RWPE2 (cell line): ENCODE data around the gene CAMK1D.

Experiments
- ATAC-seq: fragments of 200-7000 bp; cut with Tn5 transposase; 3 replicates; pipeline ENCODE4 v1.9.1; 2021; ENCODE audit warnings: low read depth
- DNase-seq: peaks from one replicate; pipeline ENCODE4 v3.0.0-alpha.2; 2020; ENCODE audit warnings: low spot score
- H3K27ac ChIP-seq: fragments of 450-650 bp; 2 replicates; pipeline ENCODE4 v1.5.1; 2017; ENCODE audit warnings: mild to moderate bottlenecking; ENCODE audit not compliant: poor library complexity, severe bottlenecking
- H3K27me3 ChIP-seq: fragments of 250-450 bp; sonication (Bioruptor Pico); 2 replicates; pipeline ENCODE4 v1.5.1; 2021; ENCODE audit warnings: mild to moderate bottlenecking, moderate library complexity; ENCODE audit not compliant: insufficient read depth, poor library complexity, severe bottlenecking
- H3K36me3 ChIP-seq: fragments of 250-450 bp; sonication (Bioruptor Pico); 2 replicates; pipeline ENCODE4 v1.5.1; 2020; ENCODE audit warnings: low read depth, mild to moderate bottlenecking, moderate library complexity
- H3K4me1 ChIP-seq: fragments of 250-450 bp; sonication (Bioruptor Pico); 2 replicates; pipeline ENCODE4 v1.5.1; 2021; ENCODE audit warnings: mild to moderate bottlenecking, moderate library complexity; ENCODE audit not compliant: insufficient read depth, poor library complexity, severe bottlenecking
- H3K4me3 ChIP-seq: fragments of 250-450 bp; sonication (Bioruptor Pico); 2 replicates; pipeline ENCODE4 v1.5.1; 2021; ENCODE audit warnings: mild to moderate bottlenecking, moderate library complexity; ENCODE audit not compliant: severe bottlenecking
- H3K9me3 ChIP-seq: fragments of 250-450 bp; sonication (Bioruptor Pico); 2 replicates; pipeline ENCODE4 v1.5.1; 2021; ENCODE audit warnings: mild to moderate bottlenecking, moderate library complexity; ENCODE audit not compliant: severe bottlenecking
- CTCF ChIP-seq: fragments of 450-650 bp; IDR thresholded peaks from one replicate; pipeline ENCODE4 v1.5.1; 2017; ENCODE audit warnings: mild to moderate bottlenecking, moderate library complexity; ENCODE audit not compliant: poor library complexity, severe bottlenecking

Gene CAMK1D

GRCh38 chr10:12406764-12407400, 57.5 kb downstream of the CAMK1D start:
- no peak for ATAC-seq
- Histone ChIP-seq H3K4me3 (no peak overlapping the region), H3K4me1 (no peaks in the 10 kb centered on the region), H3K27me3 (no peaks in the 10 kb centered on the region), H3K36me3 (no peaks in the 10 kb centered on the region), H3K27ac (no peak overlapping the region), H3K9me3 (no peaks in the 10 kb centered on the region)
- no peak for DNase-seq
- no peak for TF ChIP-seq CTCF

GRCh38 chr10:12408472-12408871, 59.1 kb downstream of the CAMK1D start:
- no peaks in the 10 kb centered on the region for H3K9me3 ChIP-seq
- no peak for ATAC-seq
- no peak for TF ChIP-seq CTCF
- no peak overlapping the region for H3K4me3 ChIP-seq
- H3K27ac ChIP-seq: no peak overlapping the region
- H3K27me3 ChIP-seq: no peaks in the 10 kb centered on the region
- no peaks in the 10 kb centered on the region for H3K36me3 ChIP-seq
- no peaks in the 10 kb centered on the region for H3K4me1 ChIP-seq
- no peak for DNase-seq

GRCh38 chr10:12409161-12409560, 59.8 kb downstream of the CAMK1D start:
- TF ChIP-seq CTCF: no peak
- no peaks in the 10 kb centered on the region for H3K4me1 ChIP-seq
- no peaks in the 10 kb centered on the region for H3K36me3 ChIP-seq
- no peaks in the 10 kb centered on the region for H3K9me3 ChIP-seq
- H3K4me3 ChIP-seq: no peak overlapping the region
- no peak overlapping the region for H3K27ac ChIP-seq
- no peak for DNase-seq
- ATAC-seq: no peak
- no peaks in the 10 kb centered on the region for H3K27me3 ChIP-seq

- Histone ChIP-seq H3K36me3 (no peaks in the 10 kb centered on the region), H3K9me3 (no peaks in the 10 kb centered on the region), H3K27me3 (no peaks in the 10 kb centered on the region), H3K4me1 (no peaks in the 10 kb centered on the region), H3K27ac (no peak overlapping the region), H3K4me3 (no peak overlapping the region)
- TF ChIP-seq CTCF: no peak
- DNase-seq (no peak), ATAC-seq (no peak)
These were observed 60.3 kb downstream of the CAMK1D start for GRCh38 chr10:12409613-12410012.

- no peaks in the 10 kb centered on the region for H3K4me1 ChIP-seq
- H3K36me3 ChIP-seq: no peaks in the 10 kb centered on the region
- H3K27me3 ChIP-seq: no peaks in the 10 kb centered on the region
- no peak for TF ChIP-seq CTCF
- no peaks in the 10 kb centered on the region for H3K9me3 ChIP-seq
- H3K4me3 ChIP-seq: no peak overlapping the region
- DNase-seq: no peak
- no peak overlapping the region for H3K27ac ChIP-seq
- ATAC-seq: no peak
These were observed 63.5 kb downstream of the CAMK1D start for GRCh38 chr10:12412666-12413368.
